Measurements from ENCODE around the gene NIPBL.
"Not testable (repeated sequence)": the region's sequence is repeated elsewhere in the genome, so short reads cannot be mapped to it uniquely, and the experiment has no call there.

The NIPBL gene

GRCh38 chr5:36877667-36878391 lies 1.3 kb downstream of the NIPBL start:
- no peak for DNase-seq (ENCODE audit: low spot score)

- peak; percentile 71 for DNase-seq (ENCODE audit: low spot score)
These were observed 2.0 kb downstream of the NIPBL start for GRCh38 chr5:36878392-36879082.

GRCh38 chr5:36879274-36880033 lies 2.9 kb downstream of the NIPBL start:
- DNase-seq (ENCODE audit: low spot score): no peak

GRCh38 chr5:36880761-36881160 lies 4.2 kb downstream of the NIPBL start:
- no peak for DNase-seq (ENCODE audit: low spot score)

- DNase-seq (ENCODE audit: low spot score): no peak
These were observed 4.7 kb downstream of the NIPBL start for GRCh38 chr5:36881304-36881703.

GRCh38 chr5:36881807-36882206 lies 5.2 kb downstream of the NIPBL start:
- no peak for DNase-seq (ENCODE audit: low spot score)

- no peak for DNase-seq (ENCODE audit: low spot score)
These were observed 5.7 kb downstream of the NIPBL start for GRCh38 chr5:36882250-36882649.

GRCh38 chr5:36883894-36884462 lies 7.4 kb downstream of the NIPBL start:
- DNase-seq (ENCODE audit: low spot score): no peak

- no peak for DNase-seq (ENCODE audit: low spot score)
These were observed 8.6 kb downstream of the NIPBL start for GRCh38 chr5:36885149-36885548.

GRCh38 chr5:36885566-36886485 lies 9.3 kb downstream of the NIPBL start:
- no peak for DNase-seq (ENCODE audit: low spot score)

GRCh38 chr5:36886791-36887190 lies 10.2 kb downstream of the NIPBL start:
- DNase-seq (ENCODE audit: low spot score): no peak

- no peak for DNase-seq (ENCODE audit: low spot score)
These were observed 11.0 kb downstream of the NIPBL start for GRCh38 chr5:36887532-36887931.

- DNase-seq (ENCODE audit: low spot score): no peak
These were observed 11.7 kb downstream of the NIPBL start for GRCh38 chr5:36888303-36888702.

GRCh38 chr5:36889264-36889663 lies 12.7 kb downstream of the NIPBL start:
- no peak for DNase-seq (ENCODE audit: low spot score)

- no peak for DNase-seq (ENCODE audit: low spot score)
These were observed 14.7 kb downstream of the NIPBL start for GRCh38 chr5:36891266-36891665.

GRCh38 chr5:36892085-36892830 lies 15.7 kb downstream of the NIPBL start:
- DNase-seq (ENCODE audit: low spot score): not testable (repeated sequence)

- DNase-seq (ENCODE audit: low spot score): no peak
These were observed 18.4 kb downstream of the NIPBL start for GRCh38 chr5:36894954-36895353.

GRCh38 chr5:36896476-36896875 lies 19.9 kb downstream of the NIPBL start:
- no peak for DNase-seq (ENCODE audit: low spot score)

GRCh38 chr5:36897616-36898015 lies 21.0 kb downstream of the NIPBL start:
- no peak for DNase-seq (ENCODE audit: low spot score)

GRCh38 chr5:36899860-36900259 lies 23.3 kb downstream of the NIPBL start:
- no peak for DNase-seq (ENCODE audit: low spot score)

- DNase-seq (ENCODE audit: low spot score): no peak
These were observed 23.7 kb downstream of the NIPBL start for GRCh38 chr5:36900283-36900682.

Data from left forelimb (tissue), 1 donor.